ENCODE measurements around the gene RARRES2. TPM values are rescaled to one million over a fixed set of nuclear protein-coding genes. Genes with fewer than 3 reads are reported as not detected.

Gene RARRES2
- polyA plus RNA-seq, 1 donor (not counting 4 experiments of a cell fraction or from before 2014, with no cell fraction given) = not detected

- H4K20me1 ChIP-seq (ENCODE audit: control insufficient read depth, extremely low read depth, insufficient read depth, low read length) = no peaks in the 10 kb centered on the region
- no peaks in the 10 kb centered on the region for H3K9me1 ChIP-seq (ENCODE audit: control insufficient read depth, extremely low read depth, insufficient read depth, low read length)
- FAIRE-seq = no peak
- no peaks in the 10 kb centered on the region for H3K79me2 ChIP-seq (ENCODE audit: control insufficient read depth, insufficient read depth, low read length)
- no peaks in the 10 kb centered on the region for H3K36me3 ChIP-seq (ENCODE audit: control insufficient read depth in 2 of 2, extremely low read depth in 1 of 2, insufficient read depth in 2 of 2, low read length in 2 of 2)
- no peaks in the 10 kb centered on the region for H3K9me3 ChIP-seq (ENCODE audit: control insufficient read depth, low read depth, low read length)
- dilution Hi-C loops (cut with MboI; ENCODE audit: extremely low pct_ligation_motif_present, low sequenced_read_pairs) = no loop called here
- H3K27me3 ChIP-seq (ENCODE audit: control insufficient read depth, extremely low read depth, insufficient read depth, low read length) = no peaks in the 10 kb centered on the region
- H2AFZ ChIP-seq (ENCODE audit: control insufficient read depth, low read length) = no peak overlapping the region
- no peaks in the 10 kb centered on the region for H3K4me1 ChIP-seq (ENCODE audit: control insufficient read depth, extremely low read depth, insufficient read depth, low read length)
- no peak for DNase-seq (ENCODE audit: low read depth, low spot score)
- no peak overlapping the region for H3K9ac ChIP-seq (ENCODE audit: control insufficient read depth, extremely low read depth, insufficient read depth, low read length)
- H3K4me2 ChIP-seq (ENCODE audit: control insufficient read depth, extremely low read depth, insufficient read depth, low read depth, low read length) = no peak overlapping the region
- H3K27ac ChIP-seq (ENCODE audit: control insufficient read depth, insufficient read depth, low read length) = no peak overlapping the region
- H3K4me3 ChIP-seq (ENCODE audit: control insufficient read depth in 2 of 3, extremely low read depth in 1 of 3, insufficient read depth in 2 of 3, low read depth in 1 of 3, low read length in 3 of 3) = no peak overlapping the region
- TF ChIP-seq EZH2 (IDR thresholded peaks at IDR 0.05; ENCODE audit: low read length) (no peak), CTCF (optimal IDR thresholded peaks at IDR 0.05 in 1 of 3, IDR thresholded peaks at IDR 0.05 in 1 of 3, conservative IDR thresholded peaks at IDR 0.05 in 1 of 3; ENCODE audit: extremely low read depth in 1 of 3, insufficient read depth in 2 of 3, low read length in 3 of 3) (no peak)
Observed at GRCh38 chr7:150357270-150357669, 15.8 kb upstream of the RARRES2 start.

- H3K9me3 ChIP-seq (ENCODE audit: control insufficient read depth, low read depth, low read length) = no peaks in the 10 kb centered on the region
- H3K27me3 ChIP-seq (ENCODE audit: control insufficient read depth, extremely low read depth, insufficient read depth, low read length) = no peaks in the 10 kb centered on the region
- H3K4me2 ChIP-seq (ENCODE audit: control insufficient read depth, extremely low read depth, insufficient read depth, low read depth, low read length) = no peak overlapping the region
- no peak for FAIRE-seq
- no peaks in the 10 kb centered on the region for H4K20me1 ChIP-seq (ENCODE audit: control insufficient read depth, extremely low read depth, insufficient read depth, low read length)
- no peaks in the 10 kb centered on the region for H3K9me1 ChIP-seq (ENCODE audit: control insufficient read depth, extremely low read depth, insufficient read depth, low read length)
- no peaks in the 10 kb centered on the region for H3K79me2 ChIP-seq (ENCODE audit: control insufficient read depth, insufficient read depth, low read length)
- no peak for DNase-seq (ENCODE audit: low read depth, low spot score)
- TF ChIP-seq EZH2 (IDR thresholded peaks at IDR 0.05; ENCODE audit: low read length) (no peak), CTCF (optimal IDR thresholded peaks at IDR 0.05 in 1 of 3, IDR thresholded peaks at IDR 0.05 in 1 of 3, conservative IDR thresholded peaks at IDR 0.05 in 1 of 3; ENCODE audit: extremely low read depth in 1 of 3, insufficient read depth in 2 of 3, low read length in 3 of 3) (peak; percentile 16 to 70 (median 53))
- dilution Hi-C loops (cut with MboI; ENCODE audit: extremely low pct_ligation_motif_present, low sequenced_read_pairs) = no loop called here
- H3K36me3 ChIP-seq (ENCODE audit: control insufficient read depth in 2 of 2, extremely low read depth in 1 of 2, insufficient read depth in 2 of 2, low read length in 2 of 2) = no peaks in the 10 kb centered on the region
- H3K9ac ChIP-seq (ENCODE audit: control insufficient read depth, extremely low read depth, insufficient read depth, low read length) = no peak overlapping the region
- H3K4me3 ChIP-seq (ENCODE audit: control insufficient read depth in 2 of 3, extremely low read depth in 1 of 3, insufficient read depth in 2 of 3, low read depth in 1 of 3, low read length in 3 of 3) = no peak overlapping the region
- H3K4me1 ChIP-seq (ENCODE audit: control insufficient read depth, extremely low read depth, insufficient read depth, low read length) = no peaks in the 10 kb centered on the region
- no peak overlapping the region for H3K27ac ChIP-seq (ENCODE audit: control insufficient read depth, insufficient read depth, low read length)
- H2AFZ ChIP-seq (ENCODE audit: control insufficient read depth, low read length) = no peak overlapping the region
Observed at GRCh38 chr7:150356265-150356897, 15.0 kb upstream of the RARRES2 start.
